A549 (cell line): Measurements from ENCODE around the gene GABRR3. TPM values are rescaled to one million over a fixed set of nuclear protein-coding genes. Genes with fewer than 3 reads are reported as not detected.

ENCODE experiments used
- ATAC-seq, 2 experiments: fragments of 200-7000 bp in 1 of 2; fragments of >200 bp in 1 of 2; cut with Nextera tagmentation in 1 of 2; cut with Tn5 transposase in 1 of 2; 3 replicates each; pipeline versions ENCODE4 v1.8.0 to v1.9.1; 2018 to 2020; ENCODE audit warnings: mild to moderate bottlenecking in 1 of 2, moderate library complexity in 1 of 2
- CTCF ChIA-PET: fragments of 300-600 bp; sonication (Branson Sonifier 250); formaldehyde crosslinking; extraction: SDS; loops from one replicate; lab custom pipeline; 2021; ENCODE audit warnings: antibody characterized with exemption, inconsistent platforms; lab: Yijun Ruan, JAX
- POLR2A ChIA-PET: fragments of 350-600 bp; formaldehyde crosslinking; extraction: SDS; loops from one replicate; lab custom pipeline; 2021; ENCODE audit warnings: antibody characterized with exemption, inconsistent platforms; lab: Yijun Ruan, JAX
- DNase-seq, 2 experiments: peaks; one replicate each; pipeline versions ENCODE4 v3.0.0 to v3.0.0-alpha.2; 2011 to 2016; ENCODE audit warnings: low read depth in 1 of 2, low spot score in 1 of 2
- FAIRE-seq: peaks from 2 replicates; lab custom pipeline; 2011; peaks lifted over from hg19 to GRCh38; lab: Jason Lieb, UNC
- H3K27ac ChIP-seq, 2 experiments: fragments of >200 bp; sonication (Bioruptor Twin); formaldehyde crosslinking; 3 replicates each; pipeline ENCODE4 v1.5.1; 2016 to 2017
- H3K4me1 ChIP-seq: fragments of >200 bp; sonication (Bioruptor Twin); formaldehyde crosslinking; 3 replicates; pipeline ENCODE4 v1.6.1; 2016
- H3K4me2 ChIP-seq: fragments of >200 bp; sonication (Bioruptor Twin); formaldehyde crosslinking; 3 replicates; pipeline ENCODE4 v1.6.1; 2016
- H3K4me3 ChIP-seq: fragments of >200 bp; sonication (Bioruptor Twin); formaldehyde crosslinking; 3 replicates; pipeline ENCODE4 v1.5.1; 2016
- H3K9me3 ChIP-seq: fragments of >200 bp; sonication (Bioruptor Twin); formaldehyde crosslinking; 3 replicates; pipeline ENCODE4 v1.6.1; 2016
- CBX2 ChIP-seq: fragments of 200-600 bp; sonication (generic); IDR thresholded peaks from 2 replicates; pipeline ENCODE4 v1.6.1; 2016; ENCODE audit warnings: low read depth, mild to moderate bottlenecking, borderline replicate concordance
- CBX8 ChIP-seq: fragments of 200-600 bp; sonication (generic); IDR thresholded peaks from 2 replicates; pipeline ENCODE4 v1.6.1; 2016
- CEBPB ChIP-seq, 2 experiments: fragments of >200 bp in 1 of 2; sonication (Bioruptor Twin) in 1 of 2; formaldehyde crosslinking in 1 of 2; IDR thresholded peaks; 2 replicates each; pipeline ENCODE4 v1.6.1; 2012 to 2016
- EHF ChIP-seq: fragments of 250-450 bp; sonication (Bioruptor Pico); IDR thresholded peaks from 2 replicates; pipeline ENCODE4 v1.5.0; 2020; ENCODE audit warnings: mild to moderate bottlenecking
- FOSL2 ChIP-seq, 2 experiments: fragments of 450-650 bp in 1 of 2; fragments of >200 bp in 1 of 2; sonication (Bioruptor Twin) in 1 of 2; formaldehyde crosslinking; IDR thresholded peaks; 2 replicates each; pipeline versions ENCODE4 v1.5.0 to v1.6.1; 2016 to 2020; ENCODE audit warnings: mild to moderate bottlenecking in 1 of 2, moderate library complexity in 1 of 2
- FOXS1 ChIP-seq: fragments of 250-450 bp; sonication (Bioruptor Pico); IDR thresholded peaks from 2 replicates; pipeline ENCODE4 v1.5.0; 2020; ENCODE audit warnings: mild to moderate bottlenecking, moderate library complexity
- GATA3 ChIP-seq: IDR thresholded peaks from 2 replicates; pipeline ENCODE4 v1.6.1; 2012; ENCODE audit warnings: borderline replicate concordance
- HOXB13 ChIP-seq: fragments of 250-450 bp; sonication (Bioruptor Pico); IDR thresholded peaks from 2 replicates; pipeline ENCODE4 v1.5.0; 2020; ENCODE audit warnings: low read depth, mild to moderate bottlenecking, moderate library complexity
- JUNB ChIP-seq: fragments of >200 bp; sonication (Bioruptor Twin); formaldehyde crosslinking; IDR thresholded peaks from 2 replicates; pipeline ENCODE4 v1.6.1; 2016
- KDM1A ChIP-seq: fragments of 200-600 bp; sonication (generic); IDR thresholded peaks from 2 replicates; pipeline ENCODE4 v1.6.1; 2016; ENCODE audit warnings: low read depth, mild to moderate bottlenecking
- KDM5A ChIP-seq: fragments of 200-600 bp; sonication (generic); IDR thresholded peaks from 2 replicates; pipeline ENCODE4 v1.6.1; 2016; ENCODE audit warnings: antibody characterized with exemption, mild to moderate bottlenecking
- MYC ChIP-seq: IDR thresholded peaks from 2 replicates; pipeline ENCODE4 v1.6.1; 2012; ENCODE audit warnings: mild to moderate bottlenecking, inconsistent platforms, low read length, improper control_type of control experiment, borderline replicate concordance
- NFE2L2 ChIP-seq: fragments of 150-350 bp; conservative IDR thresholded peaks from 2 replicates; pipeline ENCODE4 v1.6.1; 2014; ENCODE audit warnings: low read length
- NPAS2 ChIP-seq: fragments of 250-450 bp; sonication (Bioruptor Pico); IDR thresholded peaks from 2 replicates; pipeline ENCODE4 v1.8.0; 2022; ENCODE audit warnings: mild to moderate bottlenecking, moderate library complexity, borderline replicate concordance
- NR3C1 ChIP-seq: fragments of >200 bp; sonication (Bioruptor Twin); formaldehyde crosslinking; IDR thresholded peaks from 3 replicates; pipeline ENCODE4 v1.6.1; 2017
- PHF8 ChIP-seq: fragments of 200-600 bp; sonication (generic); IDR thresholded peaks from 2 replicates; pipeline ENCODE4 v1.6.1; 2016; ENCODE audit warnings: low read depth, mild to moderate bottlenecking, antibody characterized with exemption, moderate library complexity, borderline replicate concordance
- POLR2A ChIP-seq: IDR thresholded peaks from 2 replicates; pipeline ENCODE4 v1.6.1; 2012; ENCODE audit warnings: mild to moderate bottlenecking, low read length
- RCOR1 ChIP-seq: fragments of 150-350 bp; IDR thresholded peaks from 2 replicates; pipeline ENCODE4 v1.6.1; 2014; ENCODE audit warnings: antibody characterized with exemption, low read length, low read depth
- RFX5 ChIP-seq: fragments of 450-650 bp; IDR thresholded peaks from 2 replicates; pipeline ENCODE4 v1.7.1; 2014; ENCODE audit warnings: antibody characterized with exemption, mild to moderate bottlenecking, moderate library complexity
- RNF2 ChIP-seq: fragments of 200-600 bp; sonication (generic); IDR thresholded peaks from 2 replicates; pipeline ENCODE4 v1.6.1; 2016; ENCODE audit warnings: low read depth, mild to moderate bottlenecking, antibody characterized with exemption, moderate library complexity, borderline replicate concordance
- SREBF2 ChIP-seq: fragments of 450-650 bp; IDR thresholded peaks from 2 replicates; pipeline ENCODE4 v1.6.1; 2014; ENCODE audit warnings: mild to moderate bottlenecking, moderate library complexity
- TFCP2L1 ChIP-seq: fragments of 250-450 bp; sonication (Bioruptor Pico); IDR thresholded peaks from 2 replicates; pipeline ENCODE4 v1.5.0; 2021; ENCODE audit warnings: mild to moderate bottlenecking
- ZNF302 ChIP-seq: fragments of 250-450 bp; sonication (Bioruptor Pico); IDR thresholded peaks from 2 replicates; pipeline ENCODE4 v1.9.0; 2021; ENCODE audit warnings: inconsistent platforms, mild to moderate bottlenecking, moderate library complexity
- WGBS: methylation state at CpG from one replicate; pipeline ENCODE4 v1.1.6; 2017; ENCODE audit errors: missing lambda C conversion rate; 5-methylcytosine and 5-hydroxymethylcytosine counted together
- polyA plus RNA-seq, 4 experiments: library from polyadenylated mRNA; depleted of rRNA in 3 of 4; stranded (reverse); fragments of >200 nt; fragmentation: RNase III in 1 of 4; extraction: RNeasy Plus Mini Kit Qiagen cat#74134 plus additional on column Dnase treatment in 1 of 4; gene quantifications; 2 replicates in 3 of 4; 3 replicates in 1 of 4; pipeline ENCODE4 v1.2.3, GENCODE V29; 2011 to 2017
- TF ChIP-seq, protein P1 (sequence below): IDR thresholded peaks from 2 replicates; pipeline ENCODE4 v1.6.1; 2012
- TF ChIP-seq, protein P2 (sequence below): fragments of 150-350 bp; IDR thresholded peaks from 2 replicates; pipeline ENCODE4 v1.6.1; 2014; ENCODE audit warnings: low read depth, mild to moderate bottlenecking, low read length
- TF ChIP-seq, protein P3 (sequence below): fragments of >200 bp; sonication (Bioruptor Twin); formaldehyde crosslinking; IDR thresholded peaks from 3 replicates; pipeline ENCODE4 v1.6.1; 2016
- TF ChIP-seq, protein P4 (sequence below): fragments of 250-450 bp; sonication (Bioruptor Pico); IDR thresholded peaks from 2 replicates; pipeline ENCODE4 v1.5.0; 2020; ENCODE audit warnings: low read depth, mild to moderate bottlenecking, moderate library complexity

Gene GABRR3
- polyA plus RNA-seq, 2 of the 4 experiments (the other 2 are of a cell fraction) = not detected

DNA sequence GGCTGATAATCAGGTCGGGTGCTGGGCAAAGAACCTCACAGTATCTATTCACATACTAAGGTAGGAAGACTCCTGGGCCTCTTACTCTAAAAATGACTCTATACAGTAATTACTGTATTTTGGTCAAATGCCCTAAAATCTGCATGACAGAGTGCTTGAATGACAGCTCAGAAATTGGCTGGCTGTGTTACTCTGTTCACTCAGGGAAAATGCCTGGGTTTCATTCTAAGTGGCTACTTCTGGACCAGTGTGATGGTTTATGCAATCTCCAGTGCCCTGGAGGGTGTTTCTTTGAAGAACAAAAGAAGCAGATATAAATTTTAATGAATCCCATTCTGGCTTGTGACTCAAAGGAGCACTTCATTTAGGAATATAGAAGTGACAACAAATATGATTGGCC is 2.2 kb downstream of the GABRR3 start:
- no peak for DNase-seq
- FAIRE-seq = no peak
- Histone ChIP-seq H3K4me2 (no peak overlapping the region), H3K4me1 (no peaks in the 10 kb centered on the region), H3K9me3 (no peaks in the 10 kb centered on the region), H3K27ac (no peak overlapping the region), H3K4me3 (no peak overlapping the region)
- ChIA-PET POLR2A (no interaction called here), CTCF (no interaction called here)
- no peak for ATAC-seq
- TF ChIP-seq TFCP2L1 (CRISPR knock-in tag) = no peak
- TF ChIP-seq POLR2A = no peak
- no peak for TF ChIP-seq RCOR1
- TF ChIP-seq, protein P1, sequence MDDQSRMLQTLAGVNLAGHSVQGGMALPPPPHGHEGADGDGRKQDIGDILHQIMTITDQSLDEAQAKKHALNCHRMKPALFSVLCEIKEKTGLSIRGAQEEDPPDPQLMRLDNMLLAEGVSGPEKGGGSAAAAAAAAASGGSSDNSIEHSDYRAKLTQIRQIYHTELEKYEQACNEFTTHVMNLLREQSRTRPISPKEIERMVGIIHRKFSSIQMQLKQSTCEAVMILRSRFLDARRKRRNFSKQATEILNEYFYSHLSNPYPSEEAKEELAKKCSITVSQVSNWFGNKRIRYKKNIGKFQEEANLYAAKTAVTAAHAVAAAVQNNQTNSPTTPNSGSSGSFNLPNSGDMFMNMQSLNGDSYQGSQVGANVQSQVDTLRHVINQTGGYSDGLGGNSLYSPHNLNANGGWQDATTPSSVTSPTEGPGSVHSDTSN = no peak
- TF ChIP-seq CEBPB (IDR thresholded peaks at IDR 0.05) = no peak
- TF ChIP-seq, protein P2, sequence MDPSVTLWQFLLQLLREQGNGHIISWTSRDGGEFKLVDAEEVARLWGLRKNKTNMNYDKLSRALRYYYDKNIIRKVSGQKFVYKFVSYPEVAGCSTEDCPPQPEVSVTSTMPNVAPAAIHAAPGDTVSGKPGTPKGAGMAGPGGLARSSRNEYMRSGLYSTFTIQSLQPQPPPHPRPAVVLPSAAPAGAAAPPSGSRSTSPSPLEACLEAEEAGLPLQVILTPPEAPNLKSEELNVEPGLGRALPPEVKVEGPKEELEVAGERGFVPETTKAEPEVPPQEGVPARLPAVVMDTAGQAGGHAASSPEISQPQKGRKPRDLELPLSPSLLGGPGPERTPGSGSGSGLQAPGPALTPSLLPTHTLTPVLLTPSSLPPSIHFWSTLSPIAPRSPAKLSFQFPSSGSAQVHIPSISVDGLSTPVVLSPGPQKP = no peak
- no peak for TF ChIP-seq NR3C1
- TF ChIP-seq RNF2 = no peak
- TF ChIP-seq CBX8 = no peak
- no peak for TF ChIP-seq NFE2L2
- no peak for TF ChIP-seq KDM1A
- TF ChIP-seq, protein P3, sequence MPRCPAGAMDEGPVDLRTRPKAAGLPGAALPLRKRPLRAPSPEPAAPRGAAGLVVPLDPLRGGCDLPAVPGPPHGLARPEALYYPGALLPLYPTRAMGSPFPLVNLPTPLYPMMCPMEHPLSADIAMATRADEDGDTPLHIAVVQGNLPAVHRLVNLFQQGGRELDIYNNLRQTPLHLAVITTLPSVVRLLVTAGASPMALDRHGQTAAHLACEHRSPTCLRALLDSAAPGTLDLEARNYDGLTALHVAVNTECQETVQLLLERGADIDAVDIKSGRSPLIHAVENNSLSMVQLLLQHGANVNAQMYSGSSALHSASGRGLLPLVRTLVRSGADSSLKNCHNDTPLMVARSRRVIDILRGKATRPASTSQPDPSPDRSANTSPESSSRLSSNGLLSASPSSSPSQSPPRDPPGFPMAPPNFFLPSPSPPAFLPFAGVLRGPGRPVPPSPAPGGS = no peak
- TF ChIP-seq HOXB13 (CRISPR knock-in tag) = no peak
- 0% methylated on average over 1 of the region's 1 CpG for WGBS

DNA sequence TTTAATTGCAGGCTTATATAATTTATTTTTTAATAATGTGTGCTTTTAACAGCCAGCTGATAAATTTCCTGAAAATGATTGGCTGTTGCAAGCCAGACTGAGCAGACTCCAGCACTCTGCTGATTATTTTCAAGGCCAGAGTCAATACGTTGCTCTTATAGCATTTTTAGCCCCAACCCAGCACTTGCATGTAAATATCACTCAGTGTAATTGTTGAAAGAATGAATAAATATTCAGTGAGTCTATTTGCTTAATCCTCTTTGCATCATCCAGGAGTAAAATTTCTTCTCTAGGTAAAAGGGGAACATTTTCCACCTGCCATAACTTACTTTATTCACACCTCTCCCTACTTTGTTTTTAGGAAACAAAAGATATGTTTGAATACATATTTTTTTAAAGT is 2.9 kb downstream of the GABRR3 start:
- CTCF ChIA-PET = no interaction called here
- Histone ChIP-seq H3K9me3 (no peaks in the 10 kb centered on the region), H3K4me2 (no peak overlapping the region), H3K27ac (no peak overlapping the region), H3K4me3 (no peak overlapping the region), H3K4me1 (no peaks in the 10 kb centered on the region)
- DNase-seq (no peak), ATAC-seq (no peak), FAIRE-seq (no peak)
- WGBS = 9% methylated on average over 1 of the region's 1 CpG
- TF ChIP-seq, protein P4, sequence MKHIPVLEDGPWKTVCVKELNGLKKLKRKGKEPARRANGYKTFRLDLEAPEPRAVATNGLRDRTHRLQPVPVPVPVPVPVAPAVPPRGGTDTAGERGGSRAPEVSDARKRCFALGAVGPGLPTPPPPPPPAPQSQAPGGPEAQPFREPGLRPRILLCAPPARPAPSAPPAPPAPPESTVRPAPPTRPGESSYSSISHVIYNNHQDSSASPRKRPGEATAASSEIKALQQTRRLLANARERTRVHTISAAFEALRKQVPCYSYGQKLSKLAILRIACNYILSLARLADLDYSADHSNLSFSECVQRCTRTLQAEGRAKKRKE = no peak
- TF ChIP-seq ZNF302 (CRISPR knock-in tag) = no peak
- TF ChIP-seq FOSL2 (IDR thresholded peaks at IDR 0.05) = no peak
- TF ChIP-seq FOSL2 (CRISPR knock-in tag; IDR thresholded peaks at IDR 0.05) = no peak
- TF ChIP-seq KDM5A = no peak
- no peak for TF ChIP-seq CBX8
- TF ChIP-seq PHF8 = no peak
- TF ChIP-seq, protein P2 = no peak
- no peak for TF ChIP-seq MYC
- no peak for TF ChIP-seq NPAS2 (CRISPR knock-in tag)
- TF ChIP-seq KDM1A = no peak
- TF ChIP-seq RCOR1 = no peak
- no peak for TF ChIP-seq FOXS1 (CRISPR knock-in tag)
- TF ChIP-seq CEBPB (IDR thresholded peaks at IDR 0.05) = no peak
- TF ChIP-seq CBX2 = no peak
- no peak for TF ChIP-seq SREBF2
- no peak for TF ChIP-seq GATA3
- no peak for TF ChIP-seq JUNB
- no peak for TF ChIP-seq EHF (CRISPR knock-in tag)
- no peak for TF ChIP-seq RFX5
- POLR2A ChIA-PET = no interaction called here
